Measurements from ENCODE around the gene PRRT1.
A peak's percentile ranks its signal among the peaks of the same experiment; 100 is the strongest.

The PRRT1 gene

DNA sequence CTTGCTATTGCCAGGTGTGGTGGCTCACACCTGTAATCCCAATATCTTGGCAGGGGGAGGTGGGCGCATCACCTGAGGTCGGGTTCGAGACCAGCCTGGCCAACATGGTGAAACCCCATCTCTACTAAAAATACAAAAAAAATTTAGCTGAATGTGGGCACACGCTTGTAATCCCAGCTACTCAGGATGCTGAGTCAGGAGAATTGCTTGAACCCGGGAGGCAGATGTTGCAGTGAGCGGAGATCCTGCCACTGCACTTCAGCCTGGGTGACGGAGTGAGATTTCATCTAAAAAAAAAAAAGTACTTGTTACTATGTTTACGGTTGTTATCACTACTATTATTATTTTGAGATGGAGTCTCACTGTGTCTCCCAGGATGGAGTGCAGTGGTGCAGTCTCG, 5.2 kb upstream of the PRRT1 start:
- H3K4me2 ChIP-seq (ENCODE audit: insufficient read depth, low read length) = no peak overlapping the region
- H3K36me3 ChIP-seq (ENCODE audit: insufficient read depth, low read length) = peaks cover 39% of the 10 kb centered on the region
- no peak for ATAC-seq (ENCODE audit: insufficient read depth, low read depth)
- H3K27me3 ChIP-seq (ENCODE audit: insufficient read depth, low read length, poor library complexity) = no peaks in the 10 kb centered on the region
- TF ChIP-seq, protein P1, sequence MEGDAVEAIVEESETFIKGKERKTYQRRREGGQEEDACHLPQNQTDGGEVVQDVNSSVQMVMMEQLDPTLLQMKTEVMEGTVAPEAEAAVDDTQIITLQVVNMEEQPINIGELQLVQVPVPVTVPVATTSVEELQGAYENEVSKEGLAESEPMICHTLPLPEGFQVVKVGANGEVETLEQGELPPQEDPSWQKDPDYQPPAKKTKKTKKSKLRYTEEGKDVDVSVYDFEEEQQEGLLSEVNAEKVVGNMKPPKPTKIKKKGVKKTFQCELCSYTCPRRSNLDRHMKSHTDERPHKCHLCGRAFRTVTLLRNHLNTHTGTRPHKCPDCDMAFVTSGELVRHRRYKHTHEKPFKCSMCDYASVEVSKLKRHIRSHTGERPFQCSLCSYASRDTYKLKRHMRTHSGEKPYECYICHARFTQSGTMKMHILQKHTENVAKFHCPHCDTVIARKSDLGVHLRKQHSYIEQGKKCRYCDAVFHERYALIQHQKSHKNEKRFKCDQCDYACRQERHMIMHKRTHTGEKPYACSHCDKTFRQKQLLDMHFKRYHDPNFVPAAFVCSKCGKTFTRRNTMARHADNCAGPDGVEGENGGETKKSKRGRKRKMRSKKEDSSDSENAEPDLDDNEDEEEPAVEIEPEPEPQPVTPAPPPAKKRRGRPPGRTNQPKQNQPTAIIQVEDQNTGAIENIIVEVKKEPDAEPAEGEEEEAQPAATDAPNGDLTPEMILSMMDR (IDR thresholded peaks at IDR 0.05; ENCODE audit: borderline replicate concordance, extremely low read depth, low read length, poor library complexity, severe bottlenecking) = no peak
- TF ChIP-seq EZH2 (IDR thresholded peaks at IDR 0.05; ENCODE audit: borderline replicate concordance, low read depth, low read length, severe bottlenecking) = no peak
- no peak overlapping the region for H3K9ac ChIP-seq (ENCODE audit: low read depth, low read length)
- peaks cover 9% of the 10 kb centered on the region; the same call in 1 of the 2 replicates for H4K20me1 ChIP-seq (ENCODE audit: insufficient read depth, low read length)
- no peak overlapping the region for H3K4me3 ChIP-seq (ENCODE audit: low read depth in 1 of 2, low read length in 2 of 2)
- H2AFZ ChIP-seq (ENCODE audit: low read depth, low read length) = no peak overlapping the region
- peaks cover 25% of the 10 kb centered on the region for H3K4me1 ChIP-seq (ENCODE audit: insufficient read depth, low read length)
- no peaks in the 10 kb centered on the region for H3K9me3 ChIP-seq (ENCODE audit: insufficient read depth, low read length, severe bottlenecking)
- DNase-seq = no peak
- H3K79me2 ChIP-seq (ENCODE audit: insufficient read depth, low read length) = peaks cover 23% of the 10 kb centered on the region
- no peak overlapping the region for H3K27ac ChIP-seq (ENCODE audit: low read length)

DNA sequence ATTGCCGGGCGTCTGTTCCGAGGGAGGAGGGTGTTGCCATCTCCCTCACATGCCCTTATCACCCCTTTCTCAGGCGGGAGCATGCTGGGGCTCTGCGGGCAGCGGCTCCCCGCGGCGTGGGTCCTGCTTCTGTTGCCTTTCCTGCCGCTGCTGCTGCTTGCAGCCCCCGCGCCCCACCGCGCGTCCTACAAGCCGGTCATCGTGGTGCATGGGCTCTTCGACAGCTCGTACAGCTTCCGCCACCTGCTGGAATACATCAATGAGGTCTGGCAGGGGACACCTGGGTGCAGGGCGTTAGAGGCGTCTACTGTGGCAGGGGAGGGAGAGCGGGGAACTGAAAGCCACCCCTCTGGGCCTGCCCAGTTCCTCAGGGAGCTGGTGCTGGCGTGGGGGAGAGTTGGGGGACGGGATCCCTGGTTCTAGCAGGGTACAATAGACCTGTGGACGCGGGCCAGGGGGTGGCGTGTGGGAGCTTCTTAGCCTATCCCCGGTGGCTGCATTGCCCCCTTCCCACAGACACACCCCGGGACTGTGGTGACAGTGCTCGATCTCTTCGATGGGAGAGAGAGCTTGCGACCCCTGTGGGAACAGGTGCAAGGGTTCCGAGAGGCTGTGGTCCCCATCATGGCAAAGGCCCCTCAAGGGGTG, 2.9 kb upstream of the PRRT1 start:
- DNase-seq (peak; percentile 75), ATAC-seq (ENCODE audit: insufficient read depth, low read depth) (peak; percentile 67)
- Histone ChIP-seq H3K9me3 (ENCODE audit: insufficient read depth, low read length, severe bottlenecking) (no peaks in the 10 kb centered on the region), H2AFZ (ENCODE audit: low read depth, low read length) (peak overlapping the region; percentile 96), H3K27me3 (ENCODE audit: insufficient read depth, low read length, poor library complexity) (no peaks in the 10 kb centered on the region), H3K79me2 (ENCODE audit: insufficient read depth, low read length) (peaks cover 23% of the 10 kb centered on the region), H3K4me1 (ENCODE audit: insufficient read depth, low read length) (peaks cover 25% of the 10 kb centered on the region), H3K9ac (ENCODE audit: low read depth, low read length) (peak overlapping the region; percentile 71), H4K20me1 (ENCODE audit: insufficient read depth, low read length) (peaks cover 9% of the 10 kb centered on the region; the same call in 1 of the 2 replicates), H3K4me3 (ENCODE audit: low read depth in 1 of 2, low read length in 2 of 2) (peak overlapping the region; percentile 61 to 77; a peak in 3 of 4 replicates), H3K36me3 (ENCODE audit: insufficient read depth, low read length) (peaks cover 35% of the 10 kb centered on the region), H3K27ac (ENCODE audit: low read length) (peak overlapping the region; percentile 83), H3K4me2 (ENCODE audit: insufficient read depth, low read length) (peak overlapping the region; percentile 70)
- no peak for TF ChIP-seq EZH2 (IDR thresholded peaks at IDR 0.05; ENCODE audit: borderline replicate concordance, low read depth, low read length, severe bottlenecking)
- TF ChIP-seq, protein P1 (IDR thresholded peaks at IDR 0.05; ENCODE audit: borderline replicate concordance, extremely low read depth, low read length, poor library complexity, severe bottlenecking) = peak; percentile 75

DNA sequence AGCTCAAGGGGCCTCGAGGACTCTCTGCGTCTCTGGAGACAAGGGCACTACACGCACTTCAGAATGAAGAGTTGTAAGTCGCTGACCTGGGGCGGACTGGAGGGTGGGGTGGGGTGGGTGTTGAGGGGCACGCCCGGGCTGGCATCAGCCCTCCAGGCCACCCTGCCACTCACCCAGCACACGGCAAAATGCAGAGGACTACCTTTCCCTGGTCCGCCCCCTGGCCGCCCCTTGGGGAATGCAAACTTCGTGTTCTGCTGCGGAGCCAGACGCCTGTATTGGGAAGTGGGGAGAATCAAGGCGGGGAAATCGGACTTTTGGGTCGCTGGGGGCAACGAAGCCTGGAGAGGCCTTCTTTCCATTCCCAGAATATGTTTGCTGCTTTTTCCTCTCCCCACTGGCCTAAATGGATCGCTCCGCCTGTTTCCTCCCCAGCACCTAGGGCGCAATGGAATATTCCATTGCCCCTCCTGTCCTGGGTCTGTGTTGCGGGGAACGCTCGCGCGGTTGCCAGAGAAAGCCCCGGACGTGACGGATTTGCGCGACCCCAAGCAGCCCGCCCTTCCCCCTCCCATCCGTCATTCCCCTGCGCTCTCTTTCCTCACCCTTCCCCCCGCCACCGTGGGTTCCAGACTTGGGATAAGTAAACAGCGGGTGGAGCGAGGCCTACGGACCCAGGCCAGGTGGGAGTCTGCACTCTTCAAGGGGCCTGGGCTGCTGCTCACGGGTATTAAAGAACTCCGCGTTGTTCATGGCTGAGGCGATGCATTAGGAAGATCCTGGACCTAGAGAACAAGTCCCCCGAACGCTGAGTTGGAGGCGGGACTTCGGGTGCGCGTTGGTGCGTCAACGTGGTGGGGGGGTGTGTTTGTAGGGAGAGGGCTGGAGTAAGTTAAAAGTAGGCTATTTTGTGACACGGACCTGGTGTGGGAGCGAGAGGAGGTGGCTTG, 2.1 kb upstream of the PRRT1 start, which contains the start of gene PPT2:
TSS of gene PPT2 (plus strand) at position 578 of the 950 bp plus-strand sequence. CDS start 454 bp downstream, outside the sequence.
- TF ChIP-seq, protein P1 (IDR thresholded peaks at IDR 0.05; ENCODE audit: borderline replicate concordance, extremely low read depth, low read length, poor library complexity, severe bottlenecking) = peak; percentile 27
- TF ChIP-seq EZH2 (IDR thresholded peaks at IDR 0.05; ENCODE audit: borderline replicate concordance, low read depth, low read length, severe bottlenecking) = no peak
- Histone ChIP-seq H2AFZ (ENCODE audit: low read depth, low read length) (peak within 1 kb of the TSS; percentile 96), H3K27me3 (ENCODE audit: insufficient read depth, low read length, poor library complexity) (no peaks in the 10 kb centered on the region), H3K4me3 (ENCODE audit: low read depth in 1 of 2, low read length in 2 of 2) (peak within 1 kb of the TSS; percentile 61 to 77), H4K20me1 (ENCODE audit: insufficient read depth, low read length) (peaks cover 9% of the 10 kb centered on the region; the same call in 1 of the 2 replicates), H3K27ac (ENCODE audit: low read length) (peak within 1 kb of the TSS; percentile 83), H3K4me2 (ENCODE audit: insufficient read depth, low read length) (peak within 1 kb of the TSS; percentile 70), H3K79me2 (ENCODE audit: insufficient read depth, low read length) (peaks cover 23% of the 10 kb centered on the region), H3K9ac (ENCODE audit: low read depth, low read length) (peak within 1 kb of the TSS; percentile 71), H3K9me3 (ENCODE audit: insufficient read depth, low read length, severe bottlenecking) (no peaks in the 10 kb centered on the region), H3K36me3 (ENCODE audit: insufficient read depth, low read length) (peaks cover 35% of the 10 kb centered on the region), H3K4me1 (ENCODE audit: insufficient read depth, low read length) (peaks cover 25% of the 10 kb centered on the region)
- ATAC-seq (ENCODE audit: insufficient read depth, low read depth) (peak; percentile 86), DNase-seq (peak; percentile 93)

Data from DND-41 (cell line).